Thoracic aorta (tissue), 2 donors: ENCODE measurements around the gene ZNF784. TPM values are rescaled to one million over a fixed set of nuclear protein-coding genes. Genes with fewer than 3 reads are reported as not detected.
A peak's percentile ranks its signal among the peaks of the same experiment; 100 is the strongest.

ENCODE experiments used
- ATAC-seq: fragments of 150-250 bp; one replicate; pipeline ENCODE4 v1.8.0; 2017; ENCODE audit warnings: low read depth; ENCODE audit not compliant: insufficient number of reproducible peaks, low FRiP score
- DNase-seq: peaks from one replicate; pipeline ENCODE4 v3.0.0-alpha.2; 2020; ENCODE audit warnings: low spot score
- H3K27ac ChIP-seq, 2 donors: fragments of 200-600 bp; sonication (generic); 1 replicate in 1 of 2; 2 replicates in 1 of 2; pipeline ENCODE4 v1.5.1; 2016; ENCODE audit warnings: mild to moderate bottlenecking in 2 of 2, moderate library complexity in 2 of 2
- H3K27me3 ChIP-seq: fragments of 200-600 bp; sonication (generic); replicated peaks from 2 replicates; pipeline ENCODE4 v1.6.0; 2016; ENCODE audit warnings: mild to moderate bottlenecking; ENCODE audit not compliant: insufficient read depth
- H3K36me3 ChIP-seq: fragments of 200-600 bp; sonication (generic); one replicate; pipeline ENCODE4 v1.5.1; 2016
- H3K4me1 ChIP-seq, 2 donors: fragments of 200-600 bp; sonication (generic); 1 replicate in 1 of 2; 2 replicates in 1 of 2; pipeline versions ENCODE4 v1.5.1 to v1.6.0; 2016; ENCODE audit warnings: low read depth in 2 of 2, mild to moderate bottlenecking in 1 of 2; ENCODE audit not compliant: control insufficient read depth in 1 of 2
- H3K4me3 ChIP-seq: fragments of 200-600 bp; sonication (generic); 2 replicates; pipeline ENCODE4 v1.5.1; 2016; ENCODE audit warnings: mild to moderate bottlenecking
- H3K9me3 ChIP-seq: fragments of 200-600 bp; sonication (generic); 2 replicates; pipeline ENCODE4 v1.5.1; 2016
- CTCF ChIP-seq: fragments of 200-600 bp; sonication (generic); IDR thresholded peaks from one replicate; pipeline ENCODE4 v1.5.1; 2019; ENCODE audit warnings: antibody characterized with exemption
- total RNA-seq, 2 donors: library from RNA; depleted of rRNA; stranded (reverse); fragments of >200 nt; gene quantifications; one replicate each; pipeline versions ENCODE4 v1.1.0 to v1.2.3, GENCODE V29; 2016

Gene ZNF784
- total RNA-seq, 2 donors from 2014 or later, result 8.5 to 13.0 TPM

GRCh38 chr19:55611983-55612645, 12.3 kb downstream of the ZNF784 start:
- no peak overlapping the region for H3K27ac ChIP-seq
- no peaks in the 10 kb centered on the region for H3K27me3 ChIP-seq
- no peak for TF ChIP-seq CTCF

GRCh38 chr19:55611300-55611982, 12.9 kb downstream of the ZNF784 start:
- Histone ChIP-seq H3K4me3 (no peak overlapping the region), H3K9me3 (no peaks in the 10 kb centered on the region), H3K27me3 (no peaks in the 10 kb centered on the region), H3K36me3 (peaks cover 29% of the 10 kb centered on the region), H3K27ac (no peak overlapping the region), H3K4me1 (peaks cover 8% of the 10 kb centered on the region in 2 donors)
- no peak for ATAC-seq
- no peak for DNase-seq
- TF ChIP-seq CTCF, result no peak

More at GRCh38 chr19:55611983-55612645, 12.3 kb downstream of the ZNF784 start:
- no peak for DNase-seq
- Histone ChIP-seq H3K9me3 (no peaks in the 10 kb centered on the region), H3K36me3 (peaks cover 34% of the 10 kb centered on the region), H3K4me3 (no peak overlapping the region), H3K4me1 (peaks cover under 1 to 1% of the 10 kb centered on the region in 2 donors)
- ATAC-seq, result no peak

- no peak overlapping the region for H3K4me3 ChIP-seq
- no peak for DNase-seq
- TF ChIP-seq CTCF, result no peak
- no peak overlapping the region for H3K27ac ChIP-seq
- H3K27me3 ChIP-seq, result no peaks in the 10 kb centered on the region
- no peak for ATAC-seq
- no peaks in the 10 kb centered on the region for H3K9me3 ChIP-seq
- peaks cover 14 to 19% of the 10 kb centered on the region in 2 donors for H3K4me1 ChIP-seq
- peaks cover 12% of the 10 kb centered on the region for H3K36me3 ChIP-seq
Measured at GRCh38 chr19:55609326-55609725, 15.0 kb downstream of the ZNF784 start.

- ATAC-seq, result no peak
- H3K4me1 ChIP-seq, result peaks cover 17 to 24% of the 10 kb centered on the region in 2 donors
- peak overlapping the region in 1 of 2 donors; percentile 94 for H3K27ac ChIP-seq
Measured at GRCh38 chr19:55606817-55607216, 17.5 kb downstream of the ZNF784 start.

More at GRCh38 chr19:55606817-55607216, 17.5 kb downstream of the ZNF784 start:
- DNase-seq, result no peak
- Histone ChIP-seq H3K9me3 (no peaks in the 10 kb centered on the region), H3K27me3 (no peaks in the 10 kb centered on the region), H3K36me3 (peaks cover 8% of the 10 kb centered on the region), H3K4me3 (peak overlapping the region; percentile 88)
- TF ChIP-seq CTCF, result no peak
